Mesenchymal stem cell (in vitro differentiated cells and primary cell): ENCODE measurements around the gene FRYL.
A peak's percentile ranks its signal among the peaks of the same experiment; 100 is the strongest.

Experiments
- DNase-seq: peaks from one replicate; pipeline ENCODE4 v3.0.0-alpha.2; 2013
- H2AFZ ChIP-seq: one replicate; pipeline ENCODE4 v1.6.1; 2013; ENCODE audit warnings: low read depth, mild to moderate bottlenecking, control low read depth, inconsistent platforms, low read length, moderate library complexity
- H2AK5ac ChIP-seq: 2 replicates; pipeline ENCODE4 v1.6.1; 2013; ENCODE audit warnings: low read length, moderate library complexity, mild to moderate bottlenecking, inconsistent platforms; ENCODE audit not compliant: severe bottlenecking
- H2BK120ac ChIP-seq: one replicate; pipeline ENCODE4 v1.6.1; 2013; ENCODE audit warnings: low read depth, mild to moderate bottlenecking, inconsistent platforms, low read length, moderate library complexity
- H2BK12ac ChIP-seq, 2 experiments: one replicate each; pipeline ENCODE4 v1.6.1; 2013; ENCODE audit warnings: inconsistent platforms in 2 of 2, low read length in 2 of 2, mild to moderate bottlenecking in 2 of 2, moderate library complexity in 2 of 2, control low read depth in 1 of 2
- H2BK15ac ChIP-seq: one replicate; pipeline ENCODE4 v1.6.1; 2013; ENCODE audit warnings: mild to moderate bottlenecking, low read depth, inconsistent platforms; ENCODE audit not compliant: poor library complexity, severe bottlenecking
- H2BK5ac ChIP-seq: 2 replicates; pipeline ENCODE4 v1.6.1; 2013; ENCODE audit warnings: low read depth, mild to moderate bottlenecking, low read length, control low read depth, inconsistent platforms; ENCODE audit not compliant: poor library complexity, severe bottlenecking
- H3K14ac ChIP-seq, 2 experiments: one replicate each; pipeline ENCODE4 v1.6.1; 2013; ENCODE audit warnings: inconsistent platforms in 2 of 2, low read length in 2 of 2, control low read depth in 1 of 2, mild to moderate bottlenecking in 1 of 2, moderate library complexity in 1 of 2
- H3K18ac ChIP-seq, 2 experiments: one replicate each; pipeline ENCODE4 v1.6.1; 2013; ENCODE audit warnings: inconsistent platforms in 2 of 2, low read length in 2 of 2, control low read depth in 1 of 2, low read depth in 1 of 2, mild to moderate bottlenecking in 1 of 2
- H3K23ac ChIP-seq, 2 experiments: one replicate each; pipeline ENCODE4 v1.6.1; 2013; ENCODE audit warnings: inconsistent platforms in 2 of 2, low read length in 2 of 2, mild to moderate bottlenecking in 2 of 2, moderate library complexity in 2 of 2, control low read depth in 1 of 2
- H3K27ac ChIP-seq: 2 replicates; pipeline ENCODE4 v1.5.1; 2013; ENCODE audit warnings: mild to moderate bottlenecking, moderate library complexity, low read length, control low read depth, inconsistent platforms; ENCODE audit not compliant: poor library complexity, severe bottlenecking
- H3K27me3 ChIP-seq, 2 experiments: 2 replicates each; pipeline versions ENCODE4 v1.6.1 to v1.7.0; 2013; ENCODE audit warnings: low read length in 2 of 2, mild to moderate bottlenecking in 2 of 2, moderate library complexity in 2 of 2, control low read depth in 1 of 2, inconsistent platforms in 1 of 2; ENCODE audit not compliant: control insufficient read depth in 1 of 2, insufficient read depth in 1 of 2
- H3K36me3 ChIP-seq, 2 experiments: 2 replicates each; pipeline versions ENCODE4 v1.6.1 to v1.7.0; 2013; ENCODE audit warnings: low read length in 2 of 2, control low read depth in 1 of 2, inconsistent platforms in 1 of 2, low read depth in 1 of 2, mild to moderate bottlenecking in 1 of 2; ENCODE audit not compliant: insufficient read depth in 2 of 2, control insufficient read depth in 1 of 2
- H3K4ac ChIP-seq, 2 experiments: one replicate each; pipeline ENCODE4 v1.6.1; 2013; ENCODE audit warnings: inconsistent platforms in 2 of 2, low read length in 2 of 2, mild to moderate bottlenecking in 2 of 2, moderate library complexity in 2 of 2, control low read depth in 1 of 2, low read depth in 1 of 2
- H3K4me1 ChIP-seq: 2 replicates; pipeline ENCODE4 v1.6.1; 2013; ENCODE audit warnings: low read depth, low read length, control low read depth; ENCODE audit not compliant: control insufficient read depth, insufficient read depth
- H3K4me2 ChIP-seq: 2 replicates; pipeline ENCODE4 v1.6.1; 2013; ENCODE audit warnings: low read length, mild to moderate bottlenecking, inconsistent platforms; ENCODE audit not compliant: poor library complexity, severe bottlenecking
- H3K4me3 ChIP-seq, 2 experiments: 2 replicates each; pipeline versions ENCODE4 v1.5.1 to v1.7.0; 2013; ENCODE audit warnings: low read length in 2 of 2, mild to moderate bottlenecking in 2 of 2, control low read depth in 1 of 2, low read depth in 1 of 2; ENCODE audit not compliant: insufficient read depth in 1 of 2
- H3K79me1 ChIP-seq: replicated peaks from 2 replicates; pipeline ENCODE4 v1.6.1; 2013; ENCODE audit warnings: mild to moderate bottlenecking, control low read depth, low read length, inconsistent platforms; ENCODE audit not compliant: poor library complexity, severe bottlenecking
- H3K9ac ChIP-seq: 2 replicates; pipeline ENCODE4 v1.7.0; 2013; ENCODE audit warnings: mild to moderate bottlenecking, low read length, moderate library complexity
- H3K9me3 ChIP-seq: 2 replicates; pipeline ENCODE4 v1.7.0; 2013; ENCODE audit warnings: mild to moderate bottlenecking, low read length; ENCODE audit not compliant: control insufficient read depth
- H4K8ac ChIP-seq: one replicate; pipeline ENCODE4 v1.6.1; 2013; ENCODE audit warnings: inconsistent platforms, mild to moderate bottlenecking, low read length, moderate library complexity
- H4K91ac ChIP-seq: one replicate; pipeline ENCODE4 v1.6.1; 2013; ENCODE audit warnings: mild to moderate bottlenecking, low read length, inconsistent platforms
- WGBS: methylation state at CpG from one replicate; pipeline ENCODE4 v1.1.7; 2013; ENCODE audit warnings: mixed read lengths; 5-methylcytosine and 5-hydroxymethylcytosine counted together

Gene FRYL

GRCh38 chr4:48669086-48669485, 111.0 kb downstream of the FRYL start:
- no peaks in the 10 kb centered on the region for H3K36me3 ChIP-seq
- no peaks in the 10 kb centered on the region for H3K27me3 ChIP-seq
- peak overlapping the region in 1 of 2 experiments; percentile 28 for H3K18ac ChIP-seq
- H2BK5ac ChIP-seq: no peak overlapping the region
- no peak overlapping the region for H2AK5ac ChIP-seq
- H3K14ac ChIP-seq: no peak overlapping the region
- H4K91ac ChIP-seq: no peak overlapping the region
- no peak overlapping the region for H3K4me2 ChIP-seq
- H2BK12ac ChIP-seq: no peak overlapping the region
- no peak overlapping the region for H3K4ac ChIP-seq
- H3K4me1 ChIP-seq: peaks cover 1% of the 10 kb centered on the region
- H2AFZ ChIP-seq: no peak overlapping the region
- peaks cover 21% of the 10 kb centered on the region for H3K79me1 ChIP-seq
- 100% methylated on average over 1 of the region's 3 CpGs for WGBS
- H3K9me3 ChIP-seq: no peaks in the 10 kb centered on the region
- no peak overlapping the region for H3K4me3 ChIP-seq
- no peak for DNase-seq
- H3K9ac ChIP-seq: no peak overlapping the region
- H2BK15ac ChIP-seq: no peak overlapping the region
- H2BK120ac ChIP-seq: no peak overlapping the region
- no peak overlapping the region for H3K23ac ChIP-seq
- H3K27ac ChIP-seq: no peak overlapping the region
- H4K8ac ChIP-seq: no peak overlapping the region

- H3K9ac ChIP-seq: no peak overlapping the region
- H3K79me1 ChIP-seq: peaks cover 25% of the 10 kb centered on the region
- H3K4me3 ChIP-seq: no peak overlapping the region
- no peak overlapping the region for H4K8ac ChIP-seq
- H3K4me2 ChIP-seq: no peak overlapping the region
- no peak overlapping the region for H2AK5ac ChIP-seq
- H3K27ac ChIP-seq: no peak overlapping the region
- H3K4ac ChIP-seq: no peak overlapping the region
- no peak overlapping the region for H2BK5ac ChIP-seq
- no peak overlapping the region for H2AFZ ChIP-seq
- no peak overlapping the region for H2BK12ac ChIP-seq
- WGBS: 100% methylated on average over 3 of the region's 4 CpGs
- no peaks in the 10 kb centered on the region for H3K27me3 ChIP-seq
- no peak overlapping the region for H3K18ac ChIP-seq
- H2BK15ac ChIP-seq: no peak overlapping the region
- H3K4me1 ChIP-seq: peaks cover 1% of the 10 kb centered on the region
- no peak overlapping the region for H3K23ac ChIP-seq
- no peaks in the 10 kb centered on the region for H3K9me3 ChIP-seq
- DNase-seq: no peak
- no peak overlapping the region for H4K91ac ChIP-seq
- no peak overlapping the region for H3K14ac ChIP-seq
- H3K36me3 ChIP-seq: no peaks in the 10 kb centered on the region
- H2BK120ac ChIP-seq: no peak overlapping the region
These were observed 111.6 kb downstream of the FRYL start for GRCh38 chr4:48668254-48669017.

- Histone ChIP-seq H2AK5ac (no peak overlapping the region), H3K4me2 (no peak overlapping the region), H3K27ac (no peak overlapping the region), H2BK120ac (no peak overlapping the region), H4K8ac (no peak overlapping the region), H3K36me3 (no peaks in the 10 kb centered on the region), H3K4me3 (no peak overlapping the region), H3K4ac (no peak overlapping the region), H2BK15ac (no peak overlapping the region), H2BK5ac (no peak overlapping the region), H3K9ac (no peak overlapping the region), H4K91ac (no peak overlapping the region), H3K79me1 (peaks cover 26% of the 10 kb centered on the region), H3K18ac (no peak overlapping the region), H3K4me1 (peaks cover 1% of the 10 kb centered on the region), H2AFZ (no peak overlapping the region), H3K9me3 (no peaks in the 10 kb centered on the region), H3K27me3 (no peaks in the 10 kb centered on the region), H3K14ac (no peak overlapping the region), H3K23ac (no peak overlapping the region), H2BK12ac (no peak overlapping the region)
- WGBS: 67% methylated on average over 1 of the region's 2 CpGs
- DNase-seq: no peak
These were observed 112.9 kb downstream of the FRYL start for GRCh38 chr4:48667148-48667547.

GRCh38 chr4:48665555-48666186, 114.4 kb downstream of the FRYL start:
- H2BK5ac ChIP-seq: no peak overlapping the region
- H4K8ac ChIP-seq: no peak overlapping the region
- no peak overlapping the region for H2BK12ac ChIP-seq
- no peak overlapping the region for H2BK15ac ChIP-seq
- H2BK120ac ChIP-seq: no peak overlapping the region
- no peak overlapping the region for H4K91ac ChIP-seq
- H3K27ac ChIP-seq: no peak overlapping the region
- H2AK5ac ChIP-seq: no peak overlapping the region
- no peaks in the 10 kb centered on the region for H3K36me3 ChIP-seq
- H3K14ac ChIP-seq: no peak overlapping the region
- H3K23ac ChIP-seq: no peak overlapping the region
- no peaks in the 10 kb centered on the region for H3K9me3 ChIP-seq
- no peaks in the 10 kb centered on the region for H3K27me3 ChIP-seq
- H3K4me3 ChIP-seq: no peak overlapping the region
- DNase-seq: no peak
- H3K4me2 ChIP-seq: no peak overlapping the region
- no peak overlapping the region for H3K9ac ChIP-seq
- H3K4ac ChIP-seq: no peak overlapping the region
- no peak overlapping the region for H3K18ac ChIP-seq
- peaks cover 25% of the 10 kb centered on the region for H3K79me1 ChIP-seq
- peaks cover 1% of the 10 kb centered on the region for H3K4me1 ChIP-seq
- 98% methylated on average over 4 of the region's 4 CpGs for WGBS
- no peak overlapping the region for H2AFZ ChIP-seq
